ENCODE measurements around the gene CD9.

Gene CD9

GRCh38 chr12:6276956-6277620 lies 76.9 kb downstream of the CD9 start:
- Histone ChIP-seq H3K9ac (ENCODE audit: low read length) (no peak overlapping the region), H3K4me1 (ENCODE audit: control insufficient read depth in 1 of 2, insufficient read depth in 2 of 2, low read length in 2 of 2) (peaks cover 39 to 52% of the 10 kb centered on the region in 2 experiments), H3K23ac (ENCODE audit: low read length) (no peak overlapping the region), H4K91ac (ENCODE audit: low read depth, low read length) (no peak overlapping the region), H3K4me2 (ENCODE audit: low read length) (no peak overlapping the region), H2BK5ac (ENCODE audit: low read depth, low read length, poor library complexity) (no peak overlapping the region), H3K27ac (ENCODE audit: low read depth, low read length) (no peak overlapping the region), H3K36me3 (ENCODE audit: control insufficient read depth in 1 of 2, insufficient read depth in 2 of 2, low read length in 2 of 2) (no peaks in the 10 kb centered on the region), H3K18ac (ENCODE audit: low read length) (no peak overlapping the region), H2BK12ac (ENCODE audit: low read length) (peak overlapping the region; percentile 19), H3K27me3 (ENCODE audit: insufficient read depth, low read length) (no peaks in the 10 kb centered on the region), H3K4me3 (ENCODE audit: low read depth, low read length) (no peak overlapping the region), H2BK120ac (ENCODE audit: insufficient read depth, low read length, poor library complexity) (no peak overlapping the region), H4K8ac (ENCODE audit: low read depth, low read length) (no peak overlapping the region), H3K14ac (ENCODE audit: low read length) (no peak overlapping the region), H2AFZ (ENCODE audit: insufficient read depth, low read length, poor library complexity) (no peak overlapping the region), H4K12ac (ENCODE audit: low read depth, low read length) (no peak overlapping the region), H3K79me2 (ENCODE audit: control insufficient read depth, insufficient read depth, low read length, poor library complexity) (peaks cover 18% of the 10 kb centered on the region), H3K79me1 (ENCODE audit: low read length) (peaks cover 53% of the 10 kb centered on the region), H2AK5ac (ENCODE audit: low read length) (no peak overlapping the region), H3K4ac (ENCODE audit: low read depth, low read length) (no peak overlapping the region), H3K9me3 (ENCODE audit: insufficient read depth, low read depth, low read length) (no peaks in the 10 kb centered on the region)
- peak; percentile 36 to 55 for DNase-seq
- no CpG with 5 or more reads among the region's 7 CpGs for whole genome bisulfite sequencing (ENCODE audit: extremely low coverage, insufficient coverage, insufficient read length)

DNA sequence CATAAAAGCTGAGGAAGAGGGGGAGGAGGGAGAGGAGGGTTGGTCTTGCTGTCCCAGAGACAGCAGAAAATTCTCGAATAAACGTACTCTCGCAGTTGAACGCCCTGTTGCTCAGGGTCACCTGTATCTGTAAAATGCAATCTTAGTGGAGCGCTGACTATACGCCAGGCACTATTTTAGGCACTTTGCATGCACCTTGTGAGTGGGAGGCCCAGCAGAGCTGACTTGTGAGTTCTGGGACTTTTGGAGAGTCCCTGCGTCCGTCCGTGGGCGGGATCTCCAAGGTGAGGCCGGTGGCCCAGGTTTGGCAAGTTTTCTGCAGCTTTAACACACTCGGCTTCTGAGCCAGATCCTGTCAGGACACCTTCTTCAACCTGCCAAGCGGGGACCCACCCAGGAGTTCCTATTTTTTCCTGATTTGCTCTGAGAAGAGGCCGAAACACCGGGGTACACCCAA lies 77.8 kb downstream of the CD9 start:
- DNase-seq = peak; percentile 92 to 93
- peak overlapping the region; percentile 76 for H2AFZ ChIP-seq (ENCODE audit: insufficient read depth, low read length, poor library complexity)

DNA sequence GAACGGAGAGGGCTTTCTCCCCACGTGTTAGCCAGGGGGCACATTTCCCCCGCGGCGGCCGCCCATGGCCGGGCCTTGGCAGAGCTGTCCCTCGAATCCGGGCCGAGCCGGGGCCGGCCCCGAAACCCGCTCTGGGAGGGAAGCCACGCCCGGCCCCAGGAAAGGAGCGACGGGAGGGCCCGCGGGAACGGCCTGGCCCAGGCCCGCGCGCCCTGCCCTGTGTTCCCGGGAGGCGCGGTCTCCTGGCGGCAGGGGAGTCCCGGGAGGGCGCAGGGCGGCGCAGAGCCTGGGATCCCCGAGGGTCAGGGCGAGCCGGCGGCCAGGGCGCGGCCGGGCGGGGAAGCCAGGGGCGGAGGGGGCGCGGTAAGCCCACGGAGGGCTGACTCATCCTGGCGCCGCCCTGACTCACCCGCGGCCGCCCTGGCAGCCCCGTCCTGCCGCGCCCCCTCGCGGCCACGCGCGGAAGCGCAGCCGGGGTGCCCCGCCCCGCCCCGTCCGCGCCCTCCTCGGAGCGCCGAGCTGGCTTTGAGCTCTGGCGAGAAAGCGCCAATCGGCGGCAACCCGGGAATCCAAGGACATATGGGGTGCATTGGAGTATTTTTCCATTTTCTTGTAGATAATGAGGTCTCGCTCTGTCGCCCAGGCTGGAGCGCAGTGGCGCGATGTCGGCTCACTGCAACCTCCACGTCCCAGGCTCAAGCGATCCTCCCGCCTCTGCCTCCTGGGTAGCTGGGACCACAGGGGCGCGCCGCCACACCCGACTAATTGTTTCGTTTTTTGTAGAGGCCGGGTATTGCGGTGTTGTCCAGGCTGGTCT lies 78.4 kb downstream of the CD9 start:
- WGBS (ENCODE audit: extremely low coverage, insufficient coverage, insufficient read length) = no CpG with 5 or more reads among the region's 88 CpGs
- peak overlapping the region; percentile 95 for H3K18ac ChIP-seq (ENCODE audit: low read length)

More for the DNA sequence above, 77.8 kb downstream of the CD9 start:
- Histone ChIP-seq H3K79me2 (ENCODE audit: control insufficient read depth, insufficient read depth, low read length, poor library complexity) (peaks cover 18% of the 10 kb centered on the region), H3K4ac (ENCODE audit: low read depth, low read length) (peak overlapping the region; percentile 73), H3K36me3 (ENCODE audit: control insufficient read depth in 1 of 2, insufficient read depth in 2 of 2, low read length in 2 of 2) (no peaks in the 10 kb centered on the region), H3K14ac (ENCODE audit: low read length) (peak overlapping the region; percentile 96), H2BK5ac (ENCODE audit: low read depth, low read length, poor library complexity) (peak overlapping the region; percentile 97), H2BK12ac (ENCODE audit: low read length) (peak overlapping the region; percentile 90), H2AK5ac (ENCODE audit: low read length) (peak overlapping the region; percentile 65), H3K9ac (ENCODE audit: low read length) (peak overlapping the region; percentile 57), H3K9me3 (ENCODE audit: insufficient read depth, low read depth, low read length) (no peaks in the 10 kb centered on the region), H3K4me3 (ENCODE audit: low read depth, low read length) (peak overlapping the region; percentile 65), H3K27ac (ENCODE audit: low read depth, low read length) (peak overlapping the region; percentile 90), H4K8ac (ENCODE audit: low read depth, low read length) (peak overlapping the region; percentile 87), H3K4me1 (ENCODE audit: control insufficient read depth in 1 of 2, insufficient read depth in 2 of 2, low read length in 2 of 2) (peaks cover 36 to 47% of the 10 kb centered on the region in 2 experiments), H3K23ac (ENCODE audit: low read length) (no peak overlapping the region), H3K18ac (ENCODE audit: low read length) (peak overlapping the region; percentile 85), H4K91ac (ENCODE audit: low read depth, low read length) (peak overlapping the region; percentile 97), H4K12ac (ENCODE audit: low read depth, low read length) (peak overlapping the region; percentile 91), H3K79me1 (ENCODE audit: low read length) (peaks cover 52% of the 10 kb centered on the region), H3K27me3 (ENCODE audit: insufficient read depth, low read length) (no peaks in the 10 kb centered on the region), H2BK120ac (ENCODE audit: insufficient read depth, low read length, poor library complexity) (peak overlapping the region; percentile 96), H3K4me2 (ENCODE audit: low read length) (peak overlapping the region; percentile 76)
- WGBS (ENCODE audit: extremely low coverage, insufficient coverage, insufficient read length) = no CpG with 5 or more reads among the region's 15 CpGs

GRCh38 chr12:6279256-6279628 lies 79.0 kb downstream of the CD9 start:
- WGBS (ENCODE audit: extremely low coverage, insufficient coverage, insufficient read length) = no CpG with 5 or more reads among the region's 12 CpGs
- Histone ChIP-seq H3K4me1 (ENCODE audit: control insufficient read depth in 1 of 2, insufficient read depth in 2 of 2, low read length in 2 of 2) (peaks cover 23 to 35% of the 10 kb centered on the region in 2 experiments), H3K4me3 (ENCODE audit: low read depth, low read length) (no peak overlapping the region), H2BK120ac (ENCODE audit: insufficient read depth, low read length, poor library complexity) (peak overlapping the region; percentile 94), H3K9me3 (ENCODE audit: insufficient read depth, low read depth, low read length) (no peaks in the 10 kb centered on the region), H3K4ac (ENCODE audit: low read depth, low read length) (peak overlapping the region; percentile 48), H3K23ac (ENCODE audit: low read length) (no peak overlapping the region), H2AK5ac (ENCODE audit: low read length) (peak overlapping the region; percentile 66), H2BK5ac (ENCODE audit: low read depth, low read length, poor library complexity) (peak overlapping the region; percentile 92), H3K27me3 (ENCODE audit: insufficient read depth, low read length) (no peaks in the 10 kb centered on the region), H3K79me2 (ENCODE audit: control insufficient read depth, insufficient read depth, low read length, poor library complexity) (peaks cover 12% of the 10 kb centered on the region), H3K27ac (ENCODE audit: low read depth, low read length) (peak overlapping the region; percentile 83), H2AFZ (ENCODE audit: insufficient read depth, low read length, poor library complexity) (peak overlapping the region; percentile 38), H3K79me1 (ENCODE audit: low read length) (peaks cover 40% of the 10 kb centered on the region), H4K12ac (ENCODE audit: low read depth, low read length) (peak overlapping the region; percentile 24), H4K8ac (ENCODE audit: low read depth, low read length) (peak overlapping the region; percentile 81), H2BK12ac (ENCODE audit: low read length) (peak overlapping the region; percentile 95), H3K18ac (ENCODE audit: low read length) (peak overlapping the region; percentile 95), H3K14ac (ENCODE audit: low read length) (peak overlapping the region; percentile 93), H4K91ac (ENCODE audit: low read depth, low read length) (peak overlapping the region; percentile 95), H3K36me3 (ENCODE audit: control insufficient read depth in 1 of 2, insufficient read depth in 2 of 2, low read length in 2 of 2) (no peaks in the 10 kb centered on the region), H3K9ac (ENCODE audit: low read length) (no peak overlapping the region), H3K4me2 (ENCODE audit: low read length) (no peak overlapping the region)
- DNase-seq = no peak

More for the DNA sequence above, 78.4 kb downstream of the CD9 start:
- Histone ChIP-seq H3K23ac (ENCODE audit: low read length) (no peak overlapping the region), H2BK120ac (ENCODE audit: insufficient read depth, low read length, poor library complexity) (peak overlapping the region; percentile 96), H2BK5ac (ENCODE audit: low read depth, low read length, poor library complexity) (peak overlapping the region; percentile 97), H2BK12ac (ENCODE audit: low read length) (peak overlapping the region; percentile 95), H2AK5ac (ENCODE audit: low read length) (peak overlapping the region; percentile 66), H4K91ac (ENCODE audit: low read depth, low read length) (peak overlapping the region; percentile 97), H3K79me2 (ENCODE audit: control insufficient read depth, insufficient read depth, low read length, poor library complexity) (peaks cover 13% of the 10 kb centered on the region), H2AFZ (ENCODE audit: insufficient read depth, low read length, poor library complexity) (peak overlapping the region; percentile 76), H3K9ac (ENCODE audit: low read length) (peak overlapping the region; percentile 57), H3K4me2 (ENCODE audit: low read length) (peak overlapping the region; percentile 76), H3K4me1 (ENCODE audit: control insufficient read depth in 1 of 2, insufficient read depth in 2 of 2, low read length in 2 of 2) (peaks cover 29 to 41% of the 10 kb centered on the region in 2 experiments), H3K4ac (ENCODE audit: low read depth, low read length) (peak overlapping the region; percentile 73), H3K4me3 (ENCODE audit: low read depth, low read length) (peak overlapping the region; percentile 65), H3K14ac (ENCODE audit: low read length) (peak overlapping the region; percentile 96), H3K27me3 (ENCODE audit: insufficient read depth, low read length) (no peaks in the 10 kb centered on the region), H3K36me3 (ENCODE audit: control insufficient read depth in 1 of 2, insufficient read depth in 2 of 2, low read length in 2 of 2) (no peaks in the 10 kb centered on the region), H3K79me1 (ENCODE audit: low read length) (peaks cover 46% of the 10 kb centered on the region), H4K8ac (ENCODE audit: low read depth, low read length) (peak overlapping the region; percentile 87), H4K12ac (ENCODE audit: low read depth, low read length) (peak overlapping the region; percentile 91), H3K9me3 (ENCODE audit: insufficient read depth, low read depth, low read length) (no peaks in the 10 kb centered on the region), H3K27ac (ENCODE audit: low read depth, low read length) (peak overlapping the region; percentile 90)
- peak; percentile 89 to 92 for DNase-seq

All from trophoblast cell (in vitro differentiated cells and primary cell).